ENCODE data around the gene DDB1. TPM values are rescaled to one million over a fixed set of nuclear protein-coding genes. Genes with fewer than 3 reads are reported as not detected.

Gene DDB1
- total and polyA plus RNA-seq, 2 experiments from 2014 or later = 177 to 215 TPM

DNA sequence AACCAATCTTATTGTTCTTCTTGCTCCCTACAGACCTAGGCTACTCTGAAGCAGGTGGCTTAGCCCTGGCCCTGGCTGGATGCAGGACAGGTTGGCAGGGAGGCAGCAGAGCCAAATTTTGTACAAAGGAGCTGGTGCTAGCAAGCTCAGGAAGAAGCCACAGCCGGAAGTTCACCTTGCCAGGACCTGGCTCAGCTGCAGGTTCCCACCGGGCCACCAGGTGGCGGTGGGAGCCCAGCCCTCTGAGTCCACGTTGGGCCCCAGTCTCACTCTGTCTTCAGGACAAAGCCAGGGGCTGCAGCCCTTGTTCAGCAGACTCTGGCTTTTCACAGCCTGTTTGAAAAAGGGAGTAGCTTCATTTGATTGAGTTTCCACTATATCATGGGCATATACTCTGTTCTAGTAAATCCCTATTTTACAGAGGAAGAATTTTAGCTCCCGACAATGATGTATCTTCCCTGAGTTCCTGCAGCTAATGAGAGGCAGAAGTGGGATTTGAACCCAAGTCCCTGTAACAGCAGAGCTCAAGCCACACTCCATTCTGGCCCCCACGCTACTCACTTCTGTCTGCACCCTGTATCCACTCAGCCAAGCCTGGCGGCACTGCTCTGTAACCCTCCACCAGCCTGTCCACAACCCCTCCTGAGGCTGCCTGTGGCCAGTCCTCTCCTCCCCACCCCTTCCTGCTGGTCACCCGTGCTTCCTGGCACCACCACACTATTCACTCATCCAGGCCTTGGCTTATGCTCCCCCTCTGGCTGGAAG is 3.4 kb upstream of the DDB1 start:
- no peaks in the 10 kb centered on the region for H3K9me2 ChIP-seq (replicated peaks; ENCODE audit: insufficient read depth)
- no peak for TF ChIP-seq EZH2 (IDR thresholded peaks at IDR 0.05; ENCODE audit: borderline replicate concordance)
- TF ChIP-seq, protein P1, sequence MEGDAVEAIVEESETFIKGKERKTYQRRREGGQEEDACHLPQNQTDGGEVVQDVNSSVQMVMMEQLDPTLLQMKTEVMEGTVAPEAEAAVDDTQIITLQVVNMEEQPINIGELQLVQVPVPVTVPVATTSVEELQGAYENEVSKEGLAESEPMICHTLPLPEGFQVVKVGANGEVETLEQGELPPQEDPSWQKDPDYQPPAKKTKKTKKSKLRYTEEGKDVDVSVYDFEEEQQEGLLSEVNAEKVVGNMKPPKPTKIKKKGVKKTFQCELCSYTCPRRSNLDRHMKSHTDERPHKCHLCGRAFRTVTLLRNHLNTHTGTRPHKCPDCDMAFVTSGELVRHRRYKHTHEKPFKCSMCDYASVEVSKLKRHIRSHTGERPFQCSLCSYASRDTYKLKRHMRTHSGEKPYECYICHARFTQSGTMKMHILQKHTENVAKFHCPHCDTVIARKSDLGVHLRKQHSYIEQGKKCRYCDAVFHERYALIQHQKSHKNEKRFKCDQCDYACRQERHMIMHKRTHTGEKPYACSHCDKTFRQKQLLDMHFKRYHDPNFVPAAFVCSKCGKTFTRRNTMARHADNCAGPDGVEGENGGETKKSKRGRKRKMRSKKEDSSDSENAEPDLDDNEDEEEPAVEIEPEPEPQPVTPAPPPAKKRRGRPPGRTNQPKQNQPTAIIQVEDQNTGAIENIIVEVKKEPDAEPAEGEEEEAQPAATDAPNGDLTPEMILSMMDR (IDR thresholded peaks at IDR 0.05; ENCODE audit: poor library complexity) = peak; percentile 94
- H3K79me2 ChIP-seq = peaks cover 20% of the 10 kb centered on the region
- H3K36me3 ChIP-seq (replicated peaks; ENCODE audit: insufficient read depth, low read depth) = no peaks in the 10 kb centered on the region
- no peaks in the 10 kb centered on the region for H3K9me3 ChIP-seq (ENCODE audit: low read depth)
- WGBS (ENCODE audit: low lambda C conversion rate, missing lambda C conversion rate) = 38% methylated on average over 8 of the region's 8 CpGs
- H2AFZ ChIP-seq = peak overlapping the region; percentile 72
- H3K4me1 ChIP-seq (ENCODE audit: insufficient read depth) = peaks cover 20% of the 10 kb centered on the region
- peak overlapping the region; percentile 79 for H3K27ac ChIP-seq
- no peak overlapping the region for H3K4me3 ChIP-seq
- H3K27me3 ChIP-seq = no peaks in the 10 kb centered on the region
- H4K20me1 ChIP-seq (ENCODE audit: insufficient read depth, poor library complexity, severe bottlenecking) = peaks cover 7% of the 10 kb centered on the region
- H3K4me2 ChIP-seq = no peak overlapping the region
- DNase-seq (ENCODE audit: low spot score) = peak; percentile 91

DNA sequence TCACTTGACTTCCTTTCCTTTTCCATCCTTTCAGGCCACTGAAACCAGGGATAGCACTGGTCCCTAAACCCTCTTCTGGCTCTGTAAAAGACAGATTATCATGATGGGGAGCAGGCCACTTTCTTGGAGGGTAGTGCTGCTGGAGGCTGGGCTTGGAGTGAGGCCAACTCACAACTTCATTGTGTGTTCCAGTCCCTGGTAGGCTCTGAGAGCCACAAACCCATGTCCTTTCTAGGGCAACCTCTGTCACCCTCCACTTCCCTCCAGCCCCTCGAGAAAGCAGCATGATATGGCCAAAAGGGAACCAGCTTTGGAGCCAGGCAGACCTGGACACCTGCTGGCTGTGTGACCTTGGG is 2.4 kb upstream of the DDB1 start:
- TF ChIP-seq, protein P1 (IDR thresholded peaks at IDR 0.05; ENCODE audit: poor library complexity) = no peak
- no peak for TF ChIP-seq EZH2 (IDR thresholded peaks at IDR 0.05; ENCODE audit: borderline replicate concordance)
- TF ChIP-seq EZH2phosphoT487 (IDR thresholded peaks at IDR 0.05; ENCODE audit: low read depth, severe bottlenecking, unreplicated experiment) = no peak
- H3K4me3 ChIP-seq = no peak overlapping the region
- H3K9me3 ChIP-seq (ENCODE audit: low read depth) = no peaks in the 10 kb centered on the region
- H3K27ac ChIP-seq = peak overlapping the region; percentile 79
- H3K4me2 ChIP-seq = no peak overlapping the region
- no peak for DNase-seq (ENCODE audit: low spot score)
- H3K4me1 ChIP-seq (ENCODE audit: insufficient read depth) = peaks cover 26% of the 10 kb centered on the region
- no peak overlapping the region for H2AFZ ChIP-seq
- no peaks in the 10 kb centered on the region for H3K36me3 ChIP-seq (replicated peaks; ENCODE audit: insufficient read depth, low read depth)
- H3K79me2 ChIP-seq = peaks cover 30% of the 10 kb centered on the region
- H4K20me1 ChIP-seq (ENCODE audit: insufficient read depth, poor library complexity, severe bottlenecking) = peaks cover 17% of the 10 kb centered on the region
- H3K27me3 ChIP-seq = no peaks in the 10 kb centered on the region
- H3K9me2 ChIP-seq (replicated peaks; ENCODE audit: insufficient read depth) = no peaks in the 10 kb centered on the region
- 87% methylated on average over 1 of the region's 1 CpG for WGBS (ENCODE audit: low lambda C conversion rate, missing lambda C conversion rate)

DNA sequence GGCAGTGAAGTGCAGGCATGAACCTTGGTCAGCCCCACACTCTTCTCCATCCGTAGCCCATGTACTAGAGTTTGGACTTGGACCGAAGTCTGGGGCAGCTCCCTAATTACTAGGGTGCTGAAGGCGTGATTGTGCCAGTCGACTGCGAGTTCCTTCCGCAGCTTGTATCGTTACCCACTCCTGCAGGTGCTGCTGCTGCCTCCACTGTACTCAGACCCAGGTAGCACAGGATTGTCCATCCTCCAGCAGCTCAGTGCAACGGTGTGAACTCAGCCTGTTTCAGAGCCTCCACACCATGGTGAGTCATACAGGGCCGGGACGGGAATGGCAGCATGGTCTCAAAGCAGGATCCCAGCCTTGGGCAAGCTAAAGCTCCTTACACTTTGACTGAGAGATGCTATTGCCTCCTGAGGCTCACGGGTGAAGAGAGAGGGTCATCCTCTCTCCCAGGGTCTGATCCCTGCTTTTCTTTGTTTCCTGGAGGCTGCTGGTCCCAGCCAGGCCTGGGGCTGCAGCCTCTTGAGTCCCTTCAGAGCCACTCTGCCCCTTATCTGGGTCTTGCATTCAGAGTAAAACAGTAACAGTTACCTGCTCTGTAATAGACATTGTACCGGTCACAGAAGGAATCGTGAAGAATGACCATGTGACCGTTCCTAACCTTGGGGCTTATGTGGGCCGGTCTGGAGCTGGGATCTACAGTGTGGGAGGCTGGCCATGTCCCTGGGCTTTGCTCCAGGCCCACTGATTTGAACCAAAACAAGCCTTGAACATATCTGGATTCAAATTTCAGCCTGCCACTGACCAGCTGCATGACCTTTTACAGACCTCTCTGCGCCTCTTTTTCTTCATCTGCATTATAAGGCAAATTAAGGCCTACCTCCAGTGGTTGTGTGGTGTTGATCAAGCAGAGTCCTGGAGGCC is 1.8 kb upstream of the DDB1 start:
- Histone ChIP-seq H3K9me2 (replicated peaks; ENCODE audit: insufficient read depth) (no peaks in the 10 kb centered on the region), H3K4me2 (peak overlapping the region; percentile 87), H2AFZ (no peak overlapping the region), H3K4me3 (no peak overlapping the region), H3K9me3 (ENCODE audit: low read depth) (no peaks in the 10 kb centered on the region), H3K79me2 (peaks cover 36% of the 10 kb centered on the region), H3K4me1 (ENCODE audit: insufficient read depth) (peaks cover 26% of the 10 kb centered on the region), H3K36me3 (replicated peaks; ENCODE audit: insufficient read depth, low read depth) (no peaks in the 10 kb centered on the region), H3K27me3 (no peaks in the 10 kb centered on the region), H4K20me1 (ENCODE audit: insufficient read depth, poor library complexity, severe bottlenecking) (peaks cover 23% of the 10 kb centered on the region), H3K27ac (peak overlapping the region; percentile 95)
- peak; percentile 56 for DNase-seq (ENCODE audit: low spot score)
- WGBS (ENCODE audit: low lambda C conversion rate, missing lambda C conversion rate) = 83% methylated on average over 16 of the region's 16 CpGs
- TF ChIP-seq EZH2phosphoT487 (IDR thresholded peaks at IDR 0.05; ENCODE audit: low read depth, severe bottlenecking, unreplicated experiment) (no peak), EZH2 (IDR thresholded peaks at IDR 0.05; ENCODE audit: borderline replicate concordance) (no peak)
- TF ChIP-seq, protein P1 (IDR thresholded peaks at IDR 0.05; ENCODE audit: poor library complexity) = no peak

Data from hepatocyte (in vitro differentiated cells).